BJ (cell line): ENCODE results near the gene CC2D2A. TPM values are rescaled to one million over a fixed set of nuclear protein-coding genes. Genes with fewer than 3 reads are reported as not detected.

ENCODE experiments used
- CTCF ChIA-PET: fragments of 350-600 bp; formaldehyde crosslinking; extraction: SDS; loops from one replicate; lab custom pipeline; 2021; ENCODE audit warnings: antibody characterized with exemption, inconsistent platforms; lab: Yijun Ruan, JAX
- POLR2A ChIA-PET: fragments of 300-600 bp; sonication (Branson Sonifier 250); formaldehyde crosslinking; extraction: SDS; loops from one replicate; lab custom pipeline; 2021; ENCODE audit warnings: antibody characterized with exemption; lab: Charles Lee
- DNase-seq: peaks from one replicate; pipeline ENCODE4 v3.0.0-alpha.2; 2011; ENCODE audit warnings: low read depth
- H3K27me3 ChIP-seq: 2 replicates; pipeline ENCODE4 v1.6.0; 2011; ENCODE audit warnings: low read length; ENCODE audit not compliant: control insufficient read depth, insufficient read depth
- H3K36me3 ChIP-seq: 2 replicates; pipeline ENCODE4 v1.5.1; 2011; ENCODE audit warnings: low read length; ENCODE audit not compliant: control insufficient read depth, insufficient read depth
- H3K4me3 ChIP-seq: 2 replicates; pipeline ENCODE4 v1.5.1; 2011; ENCODE audit warnings: low read depth, mild to moderate bottlenecking, control low read depth, low read length
- CTCF ChIP-seq: IDR thresholded peaks from 2 replicates; pipeline ENCODE4 v1.5.1; 2011; ENCODE audit warnings: low read depth, mild to moderate bottlenecking, control low read depth, inconsistent platforms, low read length, moderate library complexity; ENCODE audit not compliant: insufficient read depth
- polyA plus RNA-seq: library from polyadenylated mRNA; depleted of rRNA; stranded (reverse); fragments of >200 nt; gene quantifications from 2 replicates; pipeline ENCODE4 v1.2.3, GENCODE V29; 2011

CC2D2A gene
- polyA plus RNA-seq, 1 experiment: 10.0 TPM

DNA sequence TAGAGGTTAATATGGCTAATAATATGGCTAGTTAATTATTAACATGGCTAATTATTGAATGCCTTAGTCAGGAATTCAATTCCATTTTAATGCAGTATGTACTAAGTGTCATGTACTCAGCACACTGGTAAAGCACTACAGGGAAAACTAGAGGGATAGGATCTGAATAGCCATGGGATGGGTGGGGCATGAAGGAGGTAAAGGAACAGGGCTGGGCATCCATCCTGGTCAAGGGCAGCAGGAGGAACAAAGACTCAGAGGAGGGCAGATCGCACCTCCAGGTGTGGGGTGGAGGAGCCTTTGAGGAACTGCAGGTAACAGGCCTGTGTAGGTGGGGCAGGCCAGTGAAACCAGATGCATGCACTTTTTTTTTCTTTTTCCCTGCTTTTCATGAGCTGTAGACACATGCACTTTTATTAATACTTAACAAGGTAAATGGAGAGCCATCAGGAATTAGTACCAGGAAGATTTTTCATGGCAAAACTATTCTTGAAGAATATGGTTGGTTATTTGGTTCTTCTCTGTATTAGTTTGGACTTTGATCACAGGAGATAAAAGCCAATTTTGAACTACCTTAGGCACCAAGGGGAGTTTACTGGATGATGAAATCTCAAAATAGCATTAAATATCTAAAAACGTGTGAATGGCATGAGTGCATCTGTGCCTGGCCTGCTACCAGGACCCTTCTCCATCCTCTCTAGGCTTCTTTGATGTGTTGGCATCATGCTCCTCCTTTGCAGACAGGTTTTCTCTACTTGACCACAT lies 88.3 kb downstream of the CC2D2A start:
- POLR2A ChIA-PET: no interaction called here
- Histone ChIP-seq H3K4me3 (no peak overlapping the region), H3K27me3 (no peaks in the 10 kb centered on the region), H3K36me3 (peaks cover 1% of the 10 kb centered on the region; the same call in 1 of the 2 replicates)
- DNase-seq: no peak
- no peak for TF ChIP-seq CTCF
- CTCF ChIA-PET: no interaction called here

GRCh38 chr4:15558561-15558960 lies 88.9 kb downstream of the CC2D2A start:
- TF ChIP-seq CTCF: no peak
- no peak overlapping the region for H3K4me3 ChIP-seq
- no peaks in the 10 kb centered on the region for H3K27me3 ChIP-seq
- peaks cover 1% of the 10 kb centered on the region; the same call in 1 of the 2 replicates for H3K36me3 ChIP-seq
- CTCF ChIA-PET: no interaction called here
- no peak for DNase-seq
- POLR2A ChIA-PET: no interaction called here

DNA sequence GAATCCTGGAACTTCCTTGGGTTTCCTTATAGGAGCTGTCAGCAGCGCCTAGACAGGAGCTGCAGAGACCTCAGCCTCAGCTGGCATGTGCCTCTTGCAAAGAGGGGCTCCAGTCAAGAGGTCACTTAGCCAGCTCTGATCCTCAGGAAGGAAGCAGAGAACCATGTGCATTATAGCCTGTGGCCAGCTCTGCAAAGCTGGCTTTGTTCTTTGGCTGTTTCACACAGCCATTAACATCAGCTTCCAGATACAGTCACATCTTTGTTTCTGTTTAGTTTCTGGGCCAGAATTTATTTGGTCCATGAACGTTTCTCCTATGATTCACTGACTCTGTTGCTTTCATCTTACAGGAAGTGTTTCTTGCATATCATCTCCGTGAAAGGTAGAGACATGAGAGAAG lies 92.4 kb downstream of the CC2D2A start:
- Histone ChIP-seq H3K36me3 (peaks cover 3% of the 10 kb centered on the region; the same call in 1 of the 2 replicates), H3K27me3 (no peaks in the 10 kb centered on the region), H3K4me3 (no peak overlapping the region)
- no peak for TF ChIP-seq CTCF
- POLR2A ChIA-PET: no interaction called here
- CTCF ChIA-PET: interaction anchor here (1.8 kb wide), 1 partner anchor 11 kb away, joined by 4 read pairs; no protein-coding TSS in a partner anchor
- no peak for DNase-seq

DNA sequence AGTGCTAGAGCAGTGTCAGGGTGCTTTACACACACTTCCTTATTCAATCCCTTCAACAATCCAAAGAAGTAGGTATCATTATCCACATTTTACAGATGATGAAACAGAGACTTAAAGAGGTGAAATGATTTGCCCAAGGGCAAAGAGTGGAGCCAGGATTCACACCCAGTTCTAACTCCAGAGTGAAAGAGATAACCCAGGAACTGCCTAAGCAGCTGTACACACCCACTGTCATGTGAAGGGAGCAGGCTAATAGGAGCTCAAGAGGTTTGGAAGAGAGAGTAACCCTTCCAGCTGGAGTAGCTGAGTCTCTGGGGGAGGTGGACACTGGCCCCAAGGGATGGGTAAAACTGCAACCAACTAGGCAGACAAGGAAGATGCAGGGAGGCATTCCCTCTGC lies 92.9 kb downstream of the CC2D2A start:
- CTCF ChIA-PET: interaction anchor here (1.8 kb wide), 1 partner anchor 12 kb away, joined by 4 read pairs; no protein-coding TSS in a partner anchor
- POLR2A ChIA-PET: no interaction called here
- TF ChIP-seq CTCF: no peak

DNA sequence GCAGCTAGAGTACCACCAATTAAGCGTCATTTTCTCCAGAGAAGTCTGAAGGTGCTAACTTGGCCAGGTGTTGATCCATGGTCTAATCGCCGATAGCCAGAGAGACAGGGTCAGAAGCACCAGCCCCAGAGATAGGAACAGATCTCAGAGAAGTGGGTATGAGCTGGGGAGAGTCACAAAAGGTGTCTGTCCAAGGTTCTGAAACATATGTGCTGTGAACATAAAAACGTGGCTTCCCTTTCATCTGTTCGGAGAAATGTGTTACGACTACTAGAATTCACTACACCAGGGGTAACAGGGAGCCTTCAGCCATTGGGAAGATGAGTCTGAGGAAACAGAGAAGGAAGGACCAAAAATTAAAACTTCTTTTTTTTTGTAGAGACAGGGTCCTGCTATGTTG lies 94.2 kb downstream of the CC2D2A start:
- ChIA-PET CTCF (interaction anchor here (1.4 kb wide), 1 partner anchor 13 kb away, joined by 3 read pairs; no protein-coding TSS in a partner anchor), POLR2A (no interaction called here)
- H3K36me3 ChIP-seq: peaks cover 3% of the 10 kb centered on the region; the same call in 1 of the 2 replicates
- H3K4me3 ChIP-seq: no peak overlapping the region
- TF ChIP-seq CTCF: no peak
- DNase-seq: no peak
- H3K27me3 ChIP-seq: no peaks in the 10 kb centered on the region

More for the DNA sequence above, 92.9 kb downstream of the CC2D2A start:
- H3K36me3 ChIP-seq: peaks cover 3% of the 10 kb centered on the region; the same call in 1 of the 2 replicates
- no peaks in the 10 kb centered on the region for H3K27me3 ChIP-seq
- H3K4me3 ChIP-seq: no peak overlapping the region
- DNase-seq: no peak
